Transverse colon (tissue), 4 donors: ENCODE data around the gene BPGM. TPM values are rescaled to one million over a fixed set of nuclear protein-coding genes. Genes with fewer than 3 reads are reported as not detected.

ENCODE experiments used
- DNase-seq: peaks from one replicate; pipeline ENCODE4 v3.0.0-alpha.2; 2019
- H3K27ac ChIP-seq, 4 donors: fragments of 200-600 bp; sonication (generic); 2 replicates each; pipeline ENCODE4 v1.5.1; 2016 to 2018; ENCODE audit warnings: inconsistent platforms in 4 of 4
- H3K27me3 ChIP-seq: fragments of 200-600 bp; sonication (generic); 2 replicates; pipeline ENCODE4 v1.5.1; 2017; ENCODE audit warnings: inconsistent platforms
- H3K36me3 ChIP-seq, 4 donors: fragments of 200-600 bp; sonication (generic); 2 replicates each; pipeline ENCODE4 v1.5.1; 2017 to 2019; ENCODE audit warnings: inconsistent platforms in 4 of 4
- H3K4me1 ChIP-seq, 4 donors: fragments of 200-600 bp; sonication (generic); 2 replicates each; pipeline ENCODE4 v1.5.1; 2017 to 2020; ENCODE audit warnings: inconsistent platforms in 4 of 4
- H3K4me3 ChIP-seq, 4 donors: fragments of 200-600 bp; sonication (generic); 1 replicate in 1 of 4; 2 replicates in 3 of 4; pipeline versions ENCODE4 v1.5.1 to v1.6.1; 2017 to 2019; ENCODE audit warnings: inconsistent platforms in 4 of 4
- H3K9me3 ChIP-seq, 2 donors: fragments of 200-600 bp; sonication (generic); 2 replicates each; pipeline ENCODE4 v1.5.1; 2017 to 2019; ENCODE audit warnings: inconsistent platforms in 2 of 2
- EP300 ChIP-seq: sonication (generic); formaldehyde crosslinking; IDR thresholded peaks from one replicate; pipeline ENCODE4 v1.6.1; 2017; ENCODE audit warnings: antibody characterized with exemption, low read depth
- POLR2A ChIP-seq: fragments of 450-650 bp; IDR thresholded peaks from one replicate; pipeline ENCODE4 v1.6.1; 2016; ENCODE audit warnings: antibody characterized with exemption, mild to moderate bottlenecking, moderate library complexity
- POLR2AphosphoS5 ChIP-seq, 3 donors: sonication (generic); formaldehyde crosslinking; IDR thresholded peaks; one replicate each; pipeline ENCODE4 v1.6.1; 2016; ENCODE audit warnings: antibody characterized with exemption in 3 of 3
- WGBS, 2 donors: methylation state at CpG; one replicate each; pipeline ENCODE4 v1.1.5; 2018; ENCODE audit warnings: low coverage in 1 of 2; 5-methylcytosine and 5-hydroxymethylcytosine counted together
- in situ Hi-C, 4 donors: fragments of 200-750 bp; cut with MboI; loops; one replicate each; pipeline versions ENCODE4 v1.15.0 to v1.15.1; 2017; ENCODE audit warnings: low sequenced_read_pairs in 3 of 4, low pct_ligation_motif_present in 1 of 4, low pct_unique_long_range_greater_than_20kb in 1 of 4
- intact Hi-C: fragments of 100-400 bp; cut with DNase I; formaldehyde crosslinking; loops from one replicate; pipeline ENCODE4 v1.15.1; 2023; ENCODE audit warnings: low total_unique reads
- total RNA-seq, 4 donors: library from RNA; depleted of rRNA; stranded (reverse); fragments of >200 nt; gene quantifications; one replicate each; pipeline ENCODE4 v1.1.0, GENCODE V29; 2016
- TF ChIP-seq, protein P1 (sequence below), 5 experiments: fragments of 200-600 bp in 3 of 5; fragments of 450-650 bp in 2 of 5; sonication (generic) in 3 of 5; IDR thresholded peaks; 1 replicate in 2 of 5; 2 replicates in 3 of 5; pipeline ENCODE4 v1.5.1; 2016 to 2017; ENCODE audit warnings: antibody characterized with exemption in 5 of 5, inconsistent platforms in 3 of 5, mild to moderate bottlenecking in 2 of 5, moderate library complexity in 1 of 5

BPGM gene
- total RNA-seq, 4 donors from 2014 or later, result 0.40 to 13.2 (median 7.2) TPM

- in situ Hi-C loops, result loop anchor here in 2 of 4 donors (25.0 kb wide), 2 partner anchors 494 to 519 kb away; partner anchors contain the start of gene CYREN (in 1 of the 2)
- no peak overlapping the region for H3K4me3 ChIP-seq
- peaks cover 0 to 10% (median 4%) of the 10 kb centered on the region in 4 donors for H3K4me1 ChIP-seq
- no peak overlapping the region for H3K27ac ChIP-seq
- no peak for TF ChIP-seq POLR2A
- TF ChIP-seq, protein P1, sequence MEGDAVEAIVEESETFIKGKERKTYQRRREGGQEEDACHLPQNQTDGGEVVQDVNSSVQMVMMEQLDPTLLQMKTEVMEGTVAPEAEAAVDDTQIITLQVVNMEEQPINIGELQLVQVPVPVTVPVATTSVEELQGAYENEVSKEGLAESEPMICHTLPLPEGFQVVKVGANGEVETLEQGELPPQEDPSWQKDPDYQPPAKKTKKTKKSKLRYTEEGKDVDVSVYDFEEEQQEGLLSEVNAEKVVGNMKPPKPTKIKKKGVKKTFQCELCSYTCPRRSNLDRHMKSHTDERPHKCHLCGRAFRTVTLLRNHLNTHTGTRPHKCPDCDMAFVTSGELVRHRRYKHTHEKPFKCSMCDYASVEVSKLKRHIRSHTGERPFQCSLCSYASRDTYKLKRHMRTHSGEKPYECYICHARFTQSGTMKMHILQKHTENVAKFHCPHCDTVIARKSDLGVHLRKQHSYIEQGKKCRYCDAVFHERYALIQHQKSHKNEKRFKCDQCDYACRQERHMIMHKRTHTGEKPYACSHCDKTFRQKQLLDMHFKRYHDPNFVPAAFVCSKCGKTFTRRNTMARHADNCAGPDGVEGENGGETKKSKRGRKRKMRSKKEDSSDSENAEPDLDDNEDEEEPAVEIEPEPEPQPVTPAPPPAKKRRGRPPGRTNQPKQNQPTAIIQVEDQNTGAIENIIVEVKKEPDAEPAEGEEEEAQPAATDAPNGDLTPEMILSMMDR (IDR thresholded peaks at IDR 0.05), result no peak
- no peak for TF ChIP-seq EP300
- no peak for TF ChIP-seq POLR2AphosphoS5 (IDR thresholded peaks at IDR 0.05)
- no peaks in the 10 kb centered on the region for H3K36me3 ChIP-seq
- no peaks in the 10 kb centered on the region for H3K9me3 ChIP-seq
- 97 to 100% methylated on average over 1 of the region's 1 CpG for WGBS, 2 donors
- no peaks in the 10 kb centered on the region for H3K27me3 ChIP-seq
- intact Hi-C loops, result no loop called here
- no peak for DNase-seq
Measured at GRCh38 chr7:134667899-134668298, 21.2 kb downstream of the BPGM start.

DNA sequence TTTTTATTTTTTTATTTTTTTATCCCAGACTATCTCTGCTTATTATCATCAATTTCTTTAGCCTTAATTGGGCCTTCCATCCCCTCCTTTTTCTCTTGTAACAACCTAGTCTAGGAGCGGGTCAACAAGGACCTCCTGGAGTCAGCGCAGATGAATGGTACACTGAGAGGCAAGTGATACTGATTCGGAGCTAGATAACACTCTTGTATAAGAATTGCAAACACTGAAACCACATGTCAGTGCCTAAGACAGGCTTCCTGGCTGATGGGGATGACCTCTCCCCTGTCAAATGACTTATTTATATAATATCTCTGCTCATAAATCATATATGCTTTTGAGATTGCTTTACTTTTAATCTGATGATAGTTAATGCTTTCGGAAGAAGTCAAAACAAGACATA is 22.7 kb downstream of the BPGM start:
- H3K4me1 ChIP-seq, result peaks cover 0 to 10% (median 4%) of the 10 kb centered on the region in 4 donors
- 82 to 88% methylated on average over 4 of the region's 4 CpGs for WGBS, 2 donors
- H3K9me3 ChIP-seq, result no peaks in the 10 kb centered on the region
- H3K27me3 ChIP-seq, result no peaks in the 10 kb centered on the region
- H3K27ac ChIP-seq, result peak overlapping the region in 1 of 4 donors; percentile 2
- no peak overlapping the region for H3K4me3 ChIP-seq
- TF ChIP-seq EP300 (no peak), POLR2A (no peak), POLR2AphosphoS5 (IDR thresholded peaks at IDR 0.05) (no peak)
- TF ChIP-seq, protein P1 (IDR thresholded peaks at IDR 0.05), result no peak
- intact Hi-C loops, result no loop called here
- no peak for DNase-seq
- H3K36me3 ChIP-seq, result no peaks in the 10 kb centered on the region
- in situ Hi-C loops, result loop anchor here in 2 of 4 donors (25.0 kb wide), 2 partner anchors 493 to 518 kb away; partner anchors contain the start of gene CYREN (in 1 of the 2)

- peaks cover 0 to 10% (median 4%) of the 10 kb centered on the region in 4 donors for H3K4me1 ChIP-seq
- H3K27me3 ChIP-seq, result no peaks in the 10 kb centered on the region
- H3K36me3 ChIP-seq, result no peaks in the 10 kb centered on the region
- peak overlapping the region in 1 of 4 donors; percentile 5 for H3K27ac ChIP-seq
- intact Hi-C loops (no loop called here), in situ Hi-C loops (loop anchor here in 2 of 4 donors (25.0 kb wide), 2 partner anchors 492 to 517 kb away; partner anchors contain the start of gene CYREN (in 1 of the 2))
- no peak overlapping the region for H3K4me3 ChIP-seq
- DNase-seq, result peak; percentile 44
- WGBS, 2 donors, result 16 to 17% methylated on average over 3 to 8 of the region's 8 CpGs
- no peaks in the 10 kb centered on the region for H3K9me3 ChIP-seq
- TF ChIP-seq POLR2A (no peak), EP300 (no peak), POLR2AphosphoS5 (IDR thresholded peaks at IDR 0.05) (peak in 1 of 3 donors; percentile 23)
Measured at GRCh38 chr7:134669845-134670373, 23.3 kb downstream of the BPGM start.

- no peak overlapping the region for H3K4me3 ChIP-seq
- in situ Hi-C loops, result loop anchor here in 2 of 4 donors (25.0 kb wide), 2 partner anchors 491 to 516 kb away; partner anchors contain the start of gene CYREN (in 1 of the 2)
- intact Hi-C loops, result no loop called here
- H3K27me3 ChIP-seq, result no peaks in the 10 kb centered on the region
- WGBS, 2 donors, result 85% methylated on average over 1 of the region's 1 CpG; no CpG with 5 or more reads in 1 of the 2 donors
- TF ChIP-seq POLR2AphosphoS5 (IDR thresholded peaks at IDR 0.05) (no peak), POLR2A (no peak), EP300 (no peak)
- TF ChIP-seq, protein P1 (IDR thresholded peaks at IDR 0.05), result no peak
- peaks cover 0 to 10% (median 6%) of the 10 kb centered on the region in 4 donors for H3K4me1 ChIP-seq
- no peak overlapping the region for H3K27ac ChIP-seq
- no peaks in the 10 kb centered on the region for H3K9me3 ChIP-seq
- no peaks in the 10 kb centered on the region for H3K36me3 ChIP-seq
- DNase-seq, result no peak
Measured at GRCh38 chr7:134671609-134672008, 25.0 kb downstream of the BPGM start.
